Nephron progenitor cell (in vitro differentiated cells): ENCODE data around the gene DERL2.

Experiments used
- DNase-seq: peaks from one replicate; pipeline ENCODE4 v3.0.0; 2021
- H3K27ac Mint-ChIP-seq: 2 replicates; pipeline ENCODE4 v1.8.0; 2021; ENCODE audit warnings: mild to moderate bottlenecking, moderate library complexity, mixed read lengths
- H3K27me3 Mint-ChIP-seq: 2 replicates; pipeline ENCODE4 v1.8.0; 2021; ENCODE audit warnings: mild to moderate bottlenecking, low read depth, mixed read lengths; ENCODE audit not compliant: poor library complexity
- H3K36me3 Mint-ChIP-seq: 2 replicates; pipeline ENCODE4 v1.8.0; 2021; ENCODE audit warnings: low read depth, mixed read lengths
- H3K4me1 Mint-ChIP-seq: 2 replicates; pipeline ENCODE4 v1.8.0; 2021; ENCODE audit warnings: mixed read lengths
- H3K4me3 Mint-ChIP-seq: 2 replicates; pipeline ENCODE4 v1.8.0; 2021; ENCODE audit warnings: mild to moderate bottlenecking, moderate library complexity, mixed read lengths
- H3K9me3 Mint-ChIP-seq: 2 replicates; pipeline ENCODE4 v1.8.0; 2021; ENCODE audit warnings: mild to moderate bottlenecking, moderate library complexity, mixed read lengths
- TF ChIP-seq, protein P1 (sequence below): fragments of 200-600 bp; sonication (generic); IDR thresholded peaks from 2 replicates; pipeline ENCODE4 v1.5.0; 2021; ENCODE audit warnings: antibody characterized with exemption

The DERL2 gene

DNA sequence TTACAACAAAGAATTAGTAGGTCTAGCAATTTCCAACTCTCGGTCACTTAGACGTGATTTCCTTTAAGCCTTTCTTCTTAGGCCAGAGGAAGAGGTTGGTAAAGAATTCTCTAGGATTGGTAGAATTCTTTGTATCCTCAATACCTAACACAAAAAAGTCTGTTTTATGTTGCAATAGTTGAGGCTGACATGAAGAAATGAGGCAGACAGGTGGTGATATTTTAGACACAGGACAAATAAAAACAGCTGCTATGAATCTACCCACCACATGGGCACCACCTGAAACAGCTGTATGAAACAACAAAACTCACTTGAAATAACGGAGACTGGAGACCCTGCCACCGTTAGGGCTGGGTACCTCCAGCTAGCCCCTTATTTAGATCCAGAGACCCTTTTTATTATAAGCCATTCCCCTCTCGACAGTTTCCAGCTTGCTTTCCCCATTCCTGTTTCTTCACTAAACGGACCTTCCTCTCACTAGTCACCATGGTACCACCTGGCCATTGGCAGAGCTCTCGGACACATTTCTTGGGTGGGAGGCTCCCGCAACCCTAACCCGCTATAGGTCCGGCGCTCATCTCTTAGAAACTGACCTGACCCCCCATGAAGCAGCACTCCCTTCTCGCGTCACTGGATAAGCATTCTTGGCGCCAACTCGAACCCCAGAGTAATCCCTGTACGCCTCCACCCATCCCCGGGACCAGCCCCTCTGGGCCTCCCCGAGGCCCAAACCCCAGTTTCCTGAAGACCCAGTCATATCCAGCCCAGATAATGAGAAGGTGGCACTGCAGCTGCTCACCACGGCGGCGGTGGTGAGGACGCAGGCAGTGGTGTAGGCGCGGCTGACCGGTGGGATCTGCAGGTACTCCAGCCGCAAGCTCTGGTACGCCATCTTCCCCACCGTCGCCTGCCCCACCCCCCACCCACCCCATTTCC, at the start of gene DERL2:
Gene DERL2 (minus strand): TSS at position 909 of the 936 bp plus-strand sequence. CDS start 17 bp downstream, at position 892.
- peak within 1 kb of the TSS; percentile 100 for H3K27ac Mint-ChIP-seq
- DNase-seq = no peak
- H3K36me3 Mint-ChIP-seq = peaks cover 61% of the 10 kb centered on the region
- TF ChIP-seq, protein P1, sequence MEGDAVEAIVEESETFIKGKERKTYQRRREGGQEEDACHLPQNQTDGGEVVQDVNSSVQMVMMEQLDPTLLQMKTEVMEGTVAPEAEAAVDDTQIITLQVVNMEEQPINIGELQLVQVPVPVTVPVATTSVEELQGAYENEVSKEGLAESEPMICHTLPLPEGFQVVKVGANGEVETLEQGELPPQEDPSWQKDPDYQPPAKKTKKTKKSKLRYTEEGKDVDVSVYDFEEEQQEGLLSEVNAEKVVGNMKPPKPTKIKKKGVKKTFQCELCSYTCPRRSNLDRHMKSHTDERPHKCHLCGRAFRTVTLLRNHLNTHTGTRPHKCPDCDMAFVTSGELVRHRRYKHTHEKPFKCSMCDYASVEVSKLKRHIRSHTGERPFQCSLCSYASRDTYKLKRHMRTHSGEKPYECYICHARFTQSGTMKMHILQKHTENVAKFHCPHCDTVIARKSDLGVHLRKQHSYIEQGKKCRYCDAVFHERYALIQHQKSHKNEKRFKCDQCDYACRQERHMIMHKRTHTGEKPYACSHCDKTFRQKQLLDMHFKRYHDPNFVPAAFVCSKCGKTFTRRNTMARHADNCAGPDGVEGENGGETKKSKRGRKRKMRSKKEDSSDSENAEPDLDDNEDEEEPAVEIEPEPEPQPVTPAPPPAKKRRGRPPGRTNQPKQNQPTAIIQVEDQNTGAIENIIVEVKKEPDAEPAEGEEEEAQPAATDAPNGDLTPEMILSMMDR = no peak
- peak within 1 kb of the TSS; percentile 98 for H3K4me3 Mint-ChIP-seq
- H3K9me3 Mint-ChIP-seq = no peaks in the 10 kb centered on the region
- H3K4me1 Mint-ChIP-seq = peaks cover 44% of the 10 kb centered on the region
- H3K27me3 Mint-ChIP-seq = no peaks in the 10 kb centered on the region

DNA sequence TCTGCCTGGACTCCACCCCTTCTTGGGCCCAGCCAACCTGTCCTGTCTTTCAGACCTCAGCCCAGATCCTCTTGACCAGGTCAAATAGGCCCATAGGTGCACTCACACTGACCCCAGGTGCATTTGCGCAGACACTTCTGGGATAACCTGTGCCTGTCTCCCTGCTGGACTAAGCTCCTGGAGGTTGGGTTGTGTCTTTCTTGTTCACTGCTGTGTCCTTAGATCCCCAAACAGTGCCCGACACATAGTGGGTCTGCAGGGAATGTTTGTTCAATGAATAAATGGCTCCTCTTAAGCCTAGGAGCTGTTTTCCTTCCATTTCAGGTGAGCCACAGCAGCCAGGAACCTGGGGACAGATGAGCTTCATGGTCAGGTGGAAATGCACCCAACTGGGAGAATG, 49.5 kb upstream of the DERL2 start:
- H3K9me3 Mint-ChIP-seq = no peaks in the 10 kb centered on the region
- H3K4me1 Mint-ChIP-seq = peaks cover 43% of the 10 kb centered on the region
- peaks cover 3% of the 10 kb centered on the region for H3K27me3 Mint-ChIP-seq
- TF ChIP-seq, protein P1 = no peak
- no peak overlapping the region for H3K27ac Mint-ChIP-seq
- H3K4me3 Mint-ChIP-seq = no peak overlapping the region
- no peak for DNase-seq
- no peaks in the 10 kb centered on the region for H3K36me3 Mint-ChIP-seq

DNA sequence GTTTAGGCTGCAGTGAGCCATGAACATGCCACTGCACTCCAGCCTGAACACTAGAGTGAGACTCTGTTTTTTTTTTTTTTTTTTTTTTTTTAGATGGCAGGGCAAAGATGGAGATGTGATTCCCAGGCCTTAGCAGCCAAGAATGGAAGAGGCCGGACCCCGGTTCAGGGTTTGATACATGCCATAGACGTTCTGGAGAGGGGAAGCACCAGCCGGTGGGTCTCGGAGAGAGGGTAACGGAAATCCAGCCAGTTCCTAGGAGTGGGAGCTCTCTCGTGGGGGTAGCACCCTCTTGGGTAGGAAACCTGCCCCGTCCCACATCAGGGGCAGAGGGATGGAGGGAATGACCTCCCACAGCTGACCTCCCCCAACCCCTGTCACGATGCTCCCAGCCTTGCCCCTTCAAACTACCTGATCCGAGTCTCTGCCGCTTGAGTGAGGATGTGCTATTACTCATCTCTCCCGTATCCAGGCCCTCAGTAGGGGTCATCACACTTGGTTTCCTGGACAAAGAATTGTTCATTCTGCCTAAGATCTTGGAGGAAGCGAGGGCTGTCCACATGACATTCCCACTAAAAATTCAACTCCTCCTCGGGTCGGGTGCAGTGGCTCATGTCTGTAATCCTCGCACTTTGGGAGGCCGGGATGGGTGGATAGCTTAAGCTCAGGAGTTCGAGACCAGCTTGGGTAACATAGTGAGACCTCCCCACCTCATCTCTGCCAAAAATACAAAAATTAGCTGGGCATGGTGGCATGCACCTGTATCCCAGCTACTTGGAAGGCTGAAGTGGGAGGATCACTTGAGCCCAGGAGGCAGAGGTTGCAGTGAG, 47.7 kb upstream of the DERL2 start:
- TF ChIP-seq, protein P1 = no peak
- Mint-ChIP-seq H3K9me3 (peaks cover 5% of the 10 kb centered on the region), H3K4me1 (peaks cover 59% of the 10 kb centered on the region), H3K27ac (peak overlapping the region; percentile 95), H3K4me3 (no peak overlapping the region), H3K27me3 (peaks cover 4% of the 10 kb centered on the region), H3K36me3 (peaks cover 5% of the 10 kb centered on the region)
- no peak for DNase-seq

DNA sequence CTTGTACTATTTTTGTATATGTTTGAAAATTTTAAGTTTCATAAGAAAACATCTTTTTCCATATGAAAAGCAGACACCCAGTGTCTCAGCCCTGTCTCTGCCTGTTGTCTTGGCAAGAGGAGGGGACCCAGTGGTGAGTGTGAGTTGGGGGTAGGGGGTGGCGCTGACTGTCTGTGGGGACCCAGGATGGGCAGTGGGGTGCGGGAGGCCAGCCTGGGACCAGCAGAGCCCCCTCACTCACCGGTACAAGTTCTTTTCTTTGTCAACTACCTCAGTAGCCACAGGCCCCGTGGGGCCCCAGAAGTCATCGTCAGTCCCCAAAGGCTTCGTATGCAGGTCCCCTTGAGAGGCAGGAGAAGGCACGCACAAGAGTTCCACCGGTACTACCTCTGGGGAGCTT, 46.6 kb upstream of the DERL2 start:
- no peak for DNase-seq
- TF ChIP-seq, protein P1 = no peak
- Mint-ChIP-seq H3K4me3 (no peak overlapping the region), H3K4me1 (peaks cover 69% of the 10 kb centered on the region), H3K36me3 (peaks cover 5% of the 10 kb centered on the region), H3K9me3 (peaks cover 5% of the 10 kb centered on the region), H3K27ac (no peak overlapping the region), H3K27me3 (peaks cover 4% of the 10 kb centered on the region)

DNA sequence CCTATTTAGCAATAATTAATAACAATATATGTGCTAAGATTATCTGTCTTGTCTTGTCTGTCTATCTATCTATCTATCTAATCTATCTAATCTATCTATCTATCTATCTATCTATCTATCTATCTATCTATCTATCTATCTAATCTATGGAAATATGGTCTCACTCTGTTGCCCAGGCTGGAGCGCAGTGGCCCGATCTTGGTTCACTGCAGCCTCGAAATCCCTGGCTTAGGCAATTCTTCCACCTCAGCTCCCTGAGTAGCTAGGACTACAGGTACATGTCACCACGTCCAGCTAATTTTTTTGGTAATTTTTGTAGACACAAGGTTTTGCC, 45.1 kb upstream of the DERL2 start:
- H3K36me3 Mint-ChIP-seq = peaks cover 5% of the 10 kb centered on the region
- no peak overlapping the region for H3K27ac Mint-ChIP-seq
- no peak for DNase-seq
- peaks cover 4% of the 10 kb centered on the region for H3K27me3 Mint-ChIP-seq
- TF ChIP-seq, protein P1 = no peak
- no peak overlapping the region for H3K4me3 Mint-ChIP-seq
- peaks cover 73% of the 10 kb centered on the region for H3K4me1 Mint-ChIP-seq
- peaks cover 5% of the 10 kb centered on the region for H3K9me3 Mint-ChIP-seq
